ENCODE data around the gene POMZP3.
"Not testable (repeated sequence)": the region's sequence is repeated elsewhere in the genome, so short reads cannot be mapped to it uniquely, and the experiment has no call there.

DNA sequence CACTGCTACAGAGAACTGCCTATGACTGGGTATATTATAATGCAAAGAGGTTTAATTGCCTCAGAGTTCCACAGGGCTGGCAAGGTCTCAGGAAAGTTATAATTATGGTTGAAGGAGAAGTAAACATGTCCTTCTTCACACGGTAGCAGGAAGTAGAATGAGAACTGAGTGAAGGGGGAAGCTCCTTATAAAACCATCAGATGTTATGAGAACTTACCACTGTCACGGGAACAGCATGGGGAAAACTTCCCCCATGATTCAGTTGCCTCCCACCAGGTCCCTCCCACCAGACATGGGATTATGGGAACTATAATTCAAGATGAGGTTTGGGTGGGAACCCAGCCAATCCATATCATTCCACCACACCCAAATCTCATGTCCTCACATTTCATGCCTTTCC, 34.4 kb downstream of the POMZP3 start:
- TF ChIP-seq, protein P1, sequence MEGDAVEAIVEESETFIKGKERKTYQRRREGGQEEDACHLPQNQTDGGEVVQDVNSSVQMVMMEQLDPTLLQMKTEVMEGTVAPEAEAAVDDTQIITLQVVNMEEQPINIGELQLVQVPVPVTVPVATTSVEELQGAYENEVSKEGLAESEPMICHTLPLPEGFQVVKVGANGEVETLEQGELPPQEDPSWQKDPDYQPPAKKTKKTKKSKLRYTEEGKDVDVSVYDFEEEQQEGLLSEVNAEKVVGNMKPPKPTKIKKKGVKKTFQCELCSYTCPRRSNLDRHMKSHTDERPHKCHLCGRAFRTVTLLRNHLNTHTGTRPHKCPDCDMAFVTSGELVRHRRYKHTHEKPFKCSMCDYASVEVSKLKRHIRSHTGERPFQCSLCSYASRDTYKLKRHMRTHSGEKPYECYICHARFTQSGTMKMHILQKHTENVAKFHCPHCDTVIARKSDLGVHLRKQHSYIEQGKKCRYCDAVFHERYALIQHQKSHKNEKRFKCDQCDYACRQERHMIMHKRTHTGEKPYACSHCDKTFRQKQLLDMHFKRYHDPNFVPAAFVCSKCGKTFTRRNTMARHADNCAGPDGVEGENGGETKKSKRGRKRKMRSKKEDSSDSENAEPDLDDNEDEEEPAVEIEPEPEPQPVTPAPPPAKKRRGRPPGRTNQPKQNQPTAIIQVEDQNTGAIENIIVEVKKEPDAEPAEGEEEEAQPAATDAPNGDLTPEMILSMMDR (conservative IDR thresholded peaks at IDR 0.05; ENCODE audit: low read depth in 2 of 2): not testable (repeated sequence)
- not testable (repeated sequence) for TF ChIP-seq ETS1 (IDR thresholded peaks at IDR 0.05); CREB1 (CRISPR knock-in tag; IDR thresholded peaks at IDR 0.05; ENCODE audit: low read depth); ZNF331 (CRISPR knock-in tag; IDR thresholded peaks at IDR 0.05; ENCODE audit: low read depth)
